ENCODE measurements around the gene FAM24A.
"Not testable (repeated sequence)": the region's sequence is repeated elsewhere in the genome, so short reads cannot be mapped to it uniquely, and the experiment has no call there.

FAM24A gene

GRCh38 chr10:122910310-122910709 is at the start of gene FAM24A:
FAM24A (plus strand) TSS chr10:122910610; CDS start chr10:122911635, 1,025 bp downstream.
- H3K4me1 Mint-ChIP-seq (ENCODE audit: low read depth): no peaks in the 10 kb centered on the region
- no peak within 1 kb of the TSS for H3K4me3 Mint-ChIP-seq
- H3K27ac Mint-ChIP-seq: no peak within 1 kb of the TSS
- H3K27me3 Mint-ChIP-seq: peaks cover 15% of the 10 kb centered on the region
- H3K9me3 Mint-ChIP-seq: peaks cover 5% of the 10 kb centered on the region
- no peaks in the 10 kb centered on the region for H3K36me3 Mint-ChIP-seq (ENCODE audit: low read depth)

- Mint-ChIP-seq H3K27ac (no peak overlapping the region), H3K4me3 (no peak overlapping the region), H3K36me3 (ENCODE audit: low read depth) (peaks cover 20% of the 10 kb centered on the region), H3K9me3 (no peaks in the 10 kb centered on the region), H3K27me3 (no peaks in the 10 kb centered on the region), H3K4me1 (ENCODE audit: low read depth) (peaks cover 18% of the 10 kb centered on the region)
Observed at GRCh38 chr10:122861711-122862161, 48.7 kb upstream of the FAM24A start.

GRCh38 chr10:122863216-122864193 is 46.9 kb upstream of the FAM24A start:
- Mint-ChIP-seq H3K4me3 (no peak overlapping the region), H3K4me1 (ENCODE audit: low read depth) (peaks cover 32% of the 10 kb centered on the region), H3K27ac (no peak overlapping the region), H3K36me3 (ENCODE audit: low read depth) (peaks cover 21% of the 10 kb centered on the region), H3K27me3 (no peaks in the 10 kb centered on the region), H3K9me3 (peaks cover 4% of the 10 kb centered on the region)

- H3K27me3 Mint-ChIP-seq: no peaks in the 10 kb centered on the region
- no peak overlapping the region for H3K27ac Mint-ChIP-seq
- H3K4me3 Mint-ChIP-seq: no peak overlapping the region
- H3K9me3 Mint-ChIP-seq: peaks cover 4% of the 10 kb centered on the region
- peaks cover 18% of the 10 kb centered on the region for H3K36me3 Mint-ChIP-seq (ENCODE audit: low read depth)
- H3K4me1 Mint-ChIP-seq (ENCODE audit: low read depth): peaks cover 36% of the 10 kb centered on the region
Observed at GRCh38 chr10:122864194-122864592, 46.2 kb upstream of the FAM24A start.

GRCh38 chr10:122864901-122865300 is 45.5 kb upstream of the FAM24A start:
- Mint-ChIP-seq H3K9me3 (peaks cover 4% of the 10 kb centered on the region), H3K4me1 (ENCODE audit: low read depth) (peaks cover 40% of the 10 kb centered on the region)

GRCh38 chr10:122866757-122867482 is 43.5 kb upstream of the FAM24A start:
- Mint-ChIP-seq H3K36me3 (ENCODE audit: low read depth) (peaks cover 34% of the 10 kb centered on the region), H3K4me1 (ENCODE audit: low read depth) (peaks cover 42% of the 10 kb centered on the region)
- H3K27ac Mint-ChIP-seq, H3K9me3 Mint-ChIP-seq, H3K27me3 Mint-ChIP-seq, H3K4me3 Mint-ChIP-seq: not testable (repeated sequence)

More at GRCh38 chr10:122864901-122865300, 45.5 kb upstream of the FAM24A start:
- no peak overlapping the region for H3K27ac Mint-ChIP-seq
- no peak overlapping the region for H3K4me3 Mint-ChIP-seq
- H3K36me3 Mint-ChIP-seq (ENCODE audit: low read depth): peaks cover 25% of the 10 kb centered on the region
- H3K27me3 Mint-ChIP-seq: no peaks in the 10 kb centered on the region

- not testable (repeated sequence) for H3K27ac Mint-ChIP-seq, H3K27me3 Mint-ChIP-seq, H3K4me3 Mint-ChIP-seq, H3K9me3 Mint-ChIP-seq
- H3K36me3 Mint-ChIP-seq (ENCODE audit: low read depth): peaks cover 48% of the 10 kb centered on the region
- peaks cover 38% of the 10 kb centered on the region for H3K4me1 Mint-ChIP-seq (ENCODE audit: low read depth)
Observed at GRCh38 chr10:122868768-122869167, 41.6 kb upstream of the FAM24A start.

GRCh38 chr10:122871947-122872346 is 38.5 kb upstream of the FAM24A start:
- H3K4me1 Mint-ChIP-seq (ENCODE audit: low read depth): peaks cover 56% of the 10 kb centered on the region
- not testable (repeated sequence) for H3K27me3 Mint-ChIP-seq, H3K27ac Mint-ChIP-seq, H3K4me3 Mint-ChIP-seq
- peaks cover 13% of the 10 kb centered on the region for H3K9me3 Mint-ChIP-seq
- peaks cover 68% of the 10 kb centered on the region for H3K36me3 Mint-ChIP-seq (ENCODE audit: low read depth)

GRCh38 chr10:122875843-122876466 is 34.5 kb upstream of the FAM24A start:
- Mint-ChIP-seq H3K9me3 (peaks cover 9% of the 10 kb centered on the region), H3K27me3 (no peaks in the 10 kb centered on the region), H3K36me3 (ENCODE audit: low read depth) (peaks cover 65% of the 10 kb centered on the region), H3K4me1 (ENCODE audit: low read depth) (peaks cover 66% of the 10 kb centered on the region), H3K4me3 (no peak overlapping the region), H3K27ac (no peak overlapping the region)

GRCh38 chr10:122876467-122876855 is 33.9 kb upstream of the FAM24A start:
- Mint-ChIP-seq H3K4me1 (ENCODE audit: low read depth) (peaks cover 70% of the 10 kb centered on the region), H3K36me3 (ENCODE audit: low read depth) (peaks cover 65% of the 10 kb centered on the region), H3K9me3 (peaks cover 9% of the 10 kb centered on the region), H3K27ac (no peak overlapping the region), H3K4me3 (no peak overlapping the region), H3K27me3 (no peaks in the 10 kb centered on the region)

- Mint-ChIP-seq H3K36me3 (ENCODE audit: low read depth) (peaks cover 60% of the 10 kb centered on the region), H3K9me3 (peaks cover 9% of the 10 kb centered on the region), H3K27ac (no peak overlapping the region), H3K4me1 (ENCODE audit: low read depth) (peaks cover 74% of the 10 kb centered on the region), H3K27me3 (no peaks in the 10 kb centered on the region), H3K4me3 (peak overlapping the region; percentile 94)
Observed at GRCh38 chr10:122877264-122877663, 33.1 kb upstream of the FAM24A start.

GRCh38 chr10:122878799-122879338 is 31.5 kb upstream of the FAM24A start:
- peaks cover 80% of the 10 kb centered on the region for H3K4me1 Mint-ChIP-seq (ENCODE audit: low read depth)
- peaks cover 49% of the 10 kb centered on the region for H3K36me3 Mint-ChIP-seq (ENCODE audit: low read depth)
- peak overlapping the region; percentile 88 for H3K27ac Mint-ChIP-seq
- H3K27me3 Mint-ChIP-seq: no peaks in the 10 kb centered on the region
- H3K4me3 Mint-ChIP-seq: peak overlapping the region; percentile 94
- H3K9me3 Mint-ChIP-seq: peaks cover 4% of the 10 kb centered on the region

- Mint-ChIP-seq H3K36me3 (ENCODE audit: low read depth) (peaks cover 46% of the 10 kb centered on the region), H3K9me3 (peaks cover 4% of the 10 kb centered on the region), H3K27me3 (no peaks in the 10 kb centered on the region), H3K4me3 (peak within 1 kb of the TSS; percentile 94), H3K27ac (peak within 1 kb of the TSS; percentile 89), H3K4me1 (ENCODE audit: low read depth) (peaks cover 77% of the 10 kb centered on the region)
Observed at GRCh38 chr10:122879339-122880273, 30.8 kb upstream of the FAM24A start, which contains the start of gene FAM24B. FAM24B (minus strand) TSS chr10:122879581; CDS start chr10:122850515, 29,066 bp downstream.
